ENCODE measurements around the gene TRPM3.

The TRPM3 gene

DNA sequence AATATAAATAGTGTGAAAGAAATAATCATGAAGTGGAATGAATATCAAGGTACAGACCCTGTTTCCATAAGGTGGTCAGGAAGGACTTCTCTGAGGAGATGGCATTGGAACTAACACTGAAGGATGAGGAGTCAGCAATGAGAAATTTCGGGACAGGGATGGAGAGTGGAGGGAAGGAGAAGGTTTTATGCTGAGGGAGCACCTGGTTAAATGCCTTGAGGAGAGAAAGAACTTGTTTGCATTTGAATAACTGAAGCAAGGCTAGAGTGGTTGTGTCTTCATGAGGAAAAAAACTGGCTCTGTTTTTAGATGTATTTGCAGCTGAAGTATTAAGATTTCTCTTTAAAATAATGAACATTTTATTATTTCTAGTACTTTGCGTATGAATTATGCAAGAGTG is 180.8 kb downstream of the TRPM3 start:
- Histone ChIP-seq H3K27ac (ENCODE audit: low read length) (no peak overlapping the region), H2AFZ (ENCODE audit: low read length) (no peak overlapping the region), H4K20me1 (ENCODE audit: insufficient read depth, low read length) (no peaks in the 10 kb centered on the region), H3K36me3 (replicated peaks; ENCODE audit: insufficient read depth, low read length) (no peaks in the 10 kb centered on the region), H3K27me3 (replicated peaks; ENCODE audit: insufficient read depth, low read length) (no peaks in the 10 kb centered on the region), H3K4me1 (ENCODE audit: low read length) (no peaks in the 10 kb centered on the region), H3K4me3 (ENCODE audit: low read length) (no peak overlapping the region), H3K79me2 (ENCODE audit: low read length) (no peaks in the 10 kb centered on the region), H3K9ac (ENCODE audit: low read length) (no peak overlapping the region), H3K9me3 (replicated peaks; ENCODE audit: insufficient read depth, low read length) (no peaks in the 10 kb centered on the region), H3K9me2 (replicated peaks; ENCODE audit: insufficient read depth, low read length) (no peaks in the 10 kb centered on the region), H3K4me2 (ENCODE audit: low read depth, low read length) (no peak overlapping the region), H3F3A (ENCODE audit: insufficient read depth, low read length) (no peaks in the 10 kb centered on the region)
- no peak for DNase-seq
- TF ChIP-seq, protein P1, sequence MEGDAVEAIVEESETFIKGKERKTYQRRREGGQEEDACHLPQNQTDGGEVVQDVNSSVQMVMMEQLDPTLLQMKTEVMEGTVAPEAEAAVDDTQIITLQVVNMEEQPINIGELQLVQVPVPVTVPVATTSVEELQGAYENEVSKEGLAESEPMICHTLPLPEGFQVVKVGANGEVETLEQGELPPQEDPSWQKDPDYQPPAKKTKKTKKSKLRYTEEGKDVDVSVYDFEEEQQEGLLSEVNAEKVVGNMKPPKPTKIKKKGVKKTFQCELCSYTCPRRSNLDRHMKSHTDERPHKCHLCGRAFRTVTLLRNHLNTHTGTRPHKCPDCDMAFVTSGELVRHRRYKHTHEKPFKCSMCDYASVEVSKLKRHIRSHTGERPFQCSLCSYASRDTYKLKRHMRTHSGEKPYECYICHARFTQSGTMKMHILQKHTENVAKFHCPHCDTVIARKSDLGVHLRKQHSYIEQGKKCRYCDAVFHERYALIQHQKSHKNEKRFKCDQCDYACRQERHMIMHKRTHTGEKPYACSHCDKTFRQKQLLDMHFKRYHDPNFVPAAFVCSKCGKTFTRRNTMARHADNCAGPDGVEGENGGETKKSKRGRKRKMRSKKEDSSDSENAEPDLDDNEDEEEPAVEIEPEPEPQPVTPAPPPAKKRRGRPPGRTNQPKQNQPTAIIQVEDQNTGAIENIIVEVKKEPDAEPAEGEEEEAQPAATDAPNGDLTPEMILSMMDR (IDR thresholded peaks at IDR 0.05; ENCODE audit: low read length): no peak
- TF ChIP-seq EZH2 (optimal IDR thresholded peaks at IDR 0.05; ENCODE audit: low read depth, low read length) (no peak), EZH2phosphoT487 (IDR thresholded peaks at IDR 0.05; ENCODE audit: low read length) (no peak)

- DNase-seq: no peak
- Histone ChIP-seq H3K9ac (ENCODE audit: low read length) (no peak overlapping the region), H3F3A (ENCODE audit: insufficient read depth, low read length) (no peaks in the 10 kb centered on the region), H3K27ac (ENCODE audit: low read length) (no peak overlapping the region), H2AFZ (ENCODE audit: low read length) (no peak overlapping the region), H4K20me1 (ENCODE audit: insufficient read depth, low read length) (no peaks in the 10 kb centered on the region), H3K9me3 (replicated peaks; ENCODE audit: insufficient read depth, low read length) (no peaks in the 10 kb centered on the region), H3K4me2 (ENCODE audit: low read depth, low read length) (no peak overlapping the region), H3K79me2 (ENCODE audit: low read length) (no peaks in the 10 kb centered on the region), H3K9me2 (replicated peaks; ENCODE audit: insufficient read depth, low read length) (no peaks in the 10 kb centered on the region), H3K4me3 (ENCODE audit: low read length) (no peak overlapping the region), H3K27me3 (replicated peaks; ENCODE audit: insufficient read depth, low read length) (no peaks in the 10 kb centered on the region), H3K36me3 (replicated peaks; ENCODE audit: insufficient read depth, low read length) (no peaks in the 10 kb centered on the region), H3K4me1 (ENCODE audit: low read length) (no peaks in the 10 kb centered on the region)
- TF ChIP-seq EZH2phosphoT487 (IDR thresholded peaks at IDR 0.05; ENCODE audit: low read length): no peak
- TF ChIP-seq, protein P1 (IDR thresholded peaks at IDR 0.05; ENCODE audit: low read length): no peak
- TF ChIP-seq EZH2 (optimal IDR thresholded peaks at IDR 0.05; ENCODE audit: low read depth, low read length): no peak
These were observed 184.9 kb downstream of the TRPM3 start for GRCh38 chr9:70936536-70936935.

GRCh38 chr9:70935856-70936255 is 185.6 kb downstream of the TRPM3 start:
- no peaks in the 10 kb centered on the region for H4K20me1 ChIP-seq (ENCODE audit: insufficient read depth, low read length)
- H3K9me2 ChIP-seq (replicated peaks; ENCODE audit: insufficient read depth, low read length): no peaks in the 10 kb centered on the region
- no peaks in the 10 kb centered on the region for H3K79me2 ChIP-seq (ENCODE audit: low read length)
- no peak overlapping the region for H3K27ac ChIP-seq (ENCODE audit: low read length)
- H3K9me3 ChIP-seq (replicated peaks; ENCODE audit: insufficient read depth, low read length): no peaks in the 10 kb centered on the region
- H3K36me3 ChIP-seq (replicated peaks; ENCODE audit: insufficient read depth, low read length): no peaks in the 10 kb centered on the region
- H3K4me1 ChIP-seq (ENCODE audit: low read length): no peaks in the 10 kb centered on the region
- H3K4me2 ChIP-seq (ENCODE audit: low read depth, low read length): no peak overlapping the region
- H3F3A ChIP-seq (ENCODE audit: insufficient read depth, low read length): no peaks in the 10 kb centered on the region
- no peaks in the 10 kb centered on the region for H3K27me3 ChIP-seq (replicated peaks; ENCODE audit: insufficient read depth, low read length)
- TF ChIP-seq EZH2 (optimal IDR thresholded peaks at IDR 0.05; ENCODE audit: low read depth, low read length) (no peak), EZH2phosphoT487 (IDR thresholded peaks at IDR 0.05; ENCODE audit: low read length) (no peak)
- TF ChIP-seq, protein P1 (IDR thresholded peaks at IDR 0.05; ENCODE audit: low read length): no peak
- H2AFZ ChIP-seq (ENCODE audit: low read length): no peak overlapping the region
- H3K4me3 ChIP-seq (ENCODE audit: low read length): no peak overlapping the region
- no peak for DNase-seq
- H3K9ac ChIP-seq (ENCODE audit: low read length): no peak overlapping the region
